SK-N-SH (cell line): ENCODE measurements around the gene WWTR1. TPM values are rescaled to one million over a fixed set of nuclear protein-coding genes. Genes with fewer than 3 reads are reported as not detected.

Experiments used
- CTCF ChIA-PET: fragments of 300-600, 350-600 bp; formaldehyde crosslinking; extraction: SDS; loops from one replicate; lab custom pipeline; 2021; lab: Yijun Ruan, JAX
- POLR2A ChIA-PET: fragments of 350-600 bp; sonication (Branson Sonifier 250); formaldehyde crosslinking; extraction: SDS; loops from one replicate; lab custom pipeline; 2020; ENCODE audit warnings: antibody characterized with exemption, inconsistent platforms; lab: Yijun Ruan, JAX
- DNase-seq: peaks from one replicate; pipeline ENCODE4 v3.0.0; 2012
- H2AFZ ChIP-seq: fragments of 200-600 bp; sonication (generic); 2 replicates; pipeline ENCODE4 v1.8.1; 2016; ENCODE audit warnings: antibody characterized with exemption, mild to moderate bottlenecking, low read depth
- H3F3A ChIP-seq: fragments of 200-600 bp; sonication (generic); replicated peaks from 2 replicates; pipeline ENCODE3; 2016; ENCODE audit warnings: antibody characterized with exemption, mild to moderate bottlenecking; ENCODE audit not compliant: insufficient read depth
- H3K27ac ChIP-seq, 2 experiments: fragments of 200-500 bp in 1 of 2; fragments of 200-600 bp in 1 of 2; sonication (Bioruptor generic) in 1 of 2; sonication (generic), shearing (Covaris generic) in 1 of 2; 2 replicates each; pipeline versions ENCODE4 v1.5.1 to v1.6.1; 2014 to 2016; ENCODE audit warnings: low read depth in 2 of 2, inconsistent platforms in 1 of 2, low read length in 1 of 2, mild to moderate bottlenecking in 1 of 2, mixed read lengths in 1 of 2
- H3K27me3 ChIP-seq: fragments of 200-600 bp; sonication (generic), shearing (Covaris generic); 2 replicates; pipeline ENCODE4 v1.6.1; 2016; ENCODE audit warnings: mixed run types; ENCODE audit not compliant: insufficient read depth
- H3K36me3 ChIP-seq, 2 experiments: fragments of 200-500 bp in 1 of 2; fragments of 200-600 bp in 1 of 2; sonication (Bioruptor generic) in 1 of 2; sonication (generic) in 1 of 2; replicated peaks in 1 of 2; 2 replicates each; pipeline versions ENCODE3 to v1.5.1; 2014 to 2016; ENCODE audit warnings: low read length in 1 of 2, mild to moderate bottlenecking in 1 of 2; ENCODE audit not compliant: insufficient read depth in 2 of 2, control insufficient read depth in 1 of 2
- H3K4me1 ChIP-seq, 2 experiments: fragments of 200-500 bp in 1 of 2; fragments of 200-600 bp in 1 of 2; sonication (Bioruptor generic) in 1 of 2; sonication (generic), shearing (Covaris generic) in 1 of 2; 2 replicates each; pipeline versions ENCODE4 v1.5.1 to v1.6.1; 2014 to 2016; ENCODE audit warnings: low read depth in 1 of 2, low read length in 1 of 2, mixed run types in 1 of 2; ENCODE audit not compliant: insufficient read depth in 2 of 2, control insufficient read depth in 1 of 2
- H3K4me2 ChIP-seq: fragments of 200-600 bp; sonication (generic), shearing (Covaris generic); 2 replicates; pipeline ENCODE4 v1.6.1; 2017; ENCODE audit warnings: mixed run types
- H3K4me3 ChIP-seq, 2 experiments: fragments of 200-500 bp in 1 of 2; fragments of 200-600 bp in 1 of 2; sonication (Bioruptor generic) in 1 of 2; sonication (generic), shearing (Covaris generic) in 1 of 2; 2 replicates each; pipeline versions ENCODE4 v1.5.1 to v1.8.1; 2014 to 2016; ENCODE audit warnings: low read depth in 2 of 2, inconsistent platforms in 1 of 2, low read length in 1 of 2, mild to moderate bottlenecking in 1 of 2, mixed read lengths in 1 of 2, moderate library complexity in 1 of 2
- H3K79me2 ChIP-seq: fragments of 200-600 bp; sonication (generic); 2 replicates; pipeline ENCODE4 v1.8.1; 2017; ENCODE audit warnings: mild to moderate bottlenecking; ENCODE audit not compliant: insufficient read depth
- H3K9ac ChIP-seq: fragments of 200-600 bp; sonication (generic); 2 replicates; pipeline ENCODE4 v1.6.1; 2017; ENCODE audit warnings: mixed run types
- H3K9me2 ChIP-seq: fragments of 200-600 bp; sonication (generic); 2 replicates; pipeline ENCODE4 v1.6.1; 2017; ENCODE audit warnings: mixed run types
- H3K9me3 ChIP-seq: fragments of 200-600 bp; sonication (generic); 2 replicates; pipeline ENCODE4 v1.6.1; 2017; ENCODE audit warnings: mixed run types, mild to moderate bottlenecking, moderate library complexity
- H4K20me1 ChIP-seq: fragments of 200-600 bp; sonication (generic); 2 replicates; pipeline ENCODE4 v1.6.1; 2017; ENCODE audit warnings: mild to moderate bottlenecking, mixed run types; ENCODE audit not compliant: insufficient read depth
- EP300 ChIP-seq, 2 experiments: IDR thresholded peaks; 2 replicates each; pipeline versions ENCODE4 v1.4.0 to v1.6.1; 2012; ENCODE audit warnings: borderline replicate concordance in 1 of 2, low read depth in 1 of 2, low read length in 1 of 2
- FOSL2 ChIP-seq: IDR thresholded peaks from 2 replicates; pipeline ENCODE4 v1.4.0; 2012; ENCODE audit warnings: low read depth, mild to moderate bottlenecking, moderate library complexity, borderline replicate concordance
- FOXJ3 ChIP-seq: sonication (generic); formaldehyde crosslinking; IDR thresholded peaks from 2 replicates; pipeline ENCODE4 v1.5.1; 2020; ENCODE audit warnings: mild to moderate bottlenecking, missing genetic modification reagents
- GABPA ChIP-seq: IDR thresholded peaks from 2 replicates; pipeline ENCODE4 v1.4.0; 2012; ENCODE audit warnings: low read depth, mild to moderate bottlenecking
- MXI1 ChIP-seq: IDR thresholded peaks from 2 replicates; pipeline ENCODE4 v1.6.1; 2012; ENCODE audit warnings: mild to moderate bottlenecking, low read depth, low read length, improper control_type of control experiment
- RAD21 ChIP-seq: IDR thresholded peaks from 2 replicates; pipeline ENCODE4 v1.6.1; 2012; ENCODE audit warnings: mild to moderate bottlenecking, low read length
- RCOR1 ChIP-seq: fragments of 150-350 bp; IDR thresholded peaks from 2 replicates; pipeline ENCODE4 v1.6.1; 2017; ENCODE audit warnings: antibody characterized with exemption, low read length
- SMC3 ChIP-seq: IDR thresholded peaks from 2 replicates; pipeline ENCODE4 v1.6.1; 2012; ENCODE audit warnings: low read depth, low read length, improper control_type of control experiment
- TAF1 ChIP-seq: IDR thresholded peaks from 2 replicates; pipeline ENCODE4 v1.6.1; 2012; ENCODE audit warnings: low read depth, mild to moderate bottlenecking, low read length, moderate library complexity, borderline replicate concordance
- TCF12 ChIP-seq: IDR thresholded peaks from 2 replicates; pipeline ENCODE4 v1.4.0; 2012
- WGBS: methylation state at CpG from one replicate; pipeline ENCODE4 v1.1.6; 2017; ENCODE audit warnings: low lambda C conversion rate; 5-methylcytosine and 5-hydroxymethylcytosine counted together
- polyA plus RNA-seq, 3 experiments: library from polyadenylated mRNA; depleted of rRNA; stranded (reverse); fragments of >200 nt; gene quantifications; 2 replicates each; pipeline ENCODE4 v1.2.3, GENCODE V29; 2012
- TF ChIP-seq, protein P1 (sequence below): fragments of 200-600 bp; sonication (generic); IDR thresholded peaks from 2 replicates; pipeline ENCODE4 v1.6.1; 2017; ENCODE audit warnings: antibody characterized with exemption, mild to moderate bottlenecking, moderate library complexity
- TF ChIP-seq, protein P2 (sequence below): IDR thresholded peaks from 2 replicates; pipeline ENCODE4 v1.4.0; 2012; ENCODE audit warnings: low read depth, borderline replicate concordance
- TF ChIP-seq, protein P3 (sequence below): IDR thresholded peaks from 2 replicates; pipeline ENCODE4 v1.4.0; 2012; ENCODE audit warnings: low read depth
- TF ChIP-seq, protein P4 (sequence below): IDR thresholded peaks from 2 replicates; pipeline ENCODE4 v1.4.0; 2012; ENCODE audit warnings: low read depth, borderline replicate concordance

WWTR1 gene
- polyA plus RNA-seq, 1 of the 3 experiments (the other 2 are of a cell fraction), result 60.6 TPM

DNA sequence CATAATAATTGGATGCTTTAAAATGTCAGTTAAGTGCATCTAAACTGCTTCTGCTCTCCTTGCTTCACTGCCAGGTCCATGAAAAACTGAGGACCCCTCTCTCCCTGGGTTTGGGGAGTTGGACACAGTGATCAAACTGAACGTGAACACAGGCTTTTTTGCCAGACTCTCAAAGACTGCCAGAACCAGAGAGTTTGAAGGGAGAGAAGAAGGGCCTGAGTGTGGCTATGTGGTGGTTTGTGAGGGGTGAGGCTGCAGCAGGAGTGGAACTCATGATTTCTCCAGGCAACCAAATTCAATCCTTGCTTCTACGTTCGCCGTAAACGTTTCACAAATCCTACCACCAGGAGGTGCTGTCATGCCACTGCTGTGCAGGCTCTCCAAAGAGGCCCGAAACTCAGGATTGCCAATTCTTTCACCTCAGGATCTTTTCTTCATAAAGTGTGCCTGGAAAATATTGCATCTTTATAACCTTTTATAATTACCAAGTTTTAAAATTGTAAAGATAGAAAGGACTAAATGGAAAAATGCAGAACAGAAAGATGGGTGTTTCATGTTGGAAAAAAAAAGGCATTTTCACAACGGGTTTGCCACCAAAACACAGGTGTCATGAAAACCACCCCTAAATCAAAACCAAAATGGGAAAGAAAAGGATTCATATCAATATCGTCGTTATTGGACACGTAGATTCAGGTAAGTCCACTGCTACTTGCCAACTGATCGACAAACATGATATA is 163.6 kb downstream of the WWTR1 start:
- Histone ChIP-seq H3K36me3 (no peaks in the 10 kb centered on the region), H3K4me1 (peaks cover 0 to 4% of the 10 kb centered on the region in 2 experiments; a peak in 2 of 4 replicates), H3K4me3 (no peak overlapping the region), H3K27ac (no peak overlapping the region), H3K79me2 (no peaks in the 10 kb centered on the region), H3K9me3 (no peaks in the 10 kb centered on the region), H3K9ac (no peak overlapping the region), H3K27me3 (no peaks in the 10 kb centered on the region), H3K9me2 (no peaks in the 10 kb centered on the region)
- POLR2A ChIA-PET, result no interaction called here
- peak; percentile 53 for DNase-seq
- TF ChIP-seq SMC3 (peak; percentile 72), RAD21 (peak; percentile 82), EP300 (IDR thresholded peaks at IDR 0.05; ENCODE audit: borderline replicate concordance in 1 of 2, low read depth in 1 of 2, low read length in 1 of 2) (no peak), FOXJ3 (no peak)
- TF ChIP-seq, protein P1, sequence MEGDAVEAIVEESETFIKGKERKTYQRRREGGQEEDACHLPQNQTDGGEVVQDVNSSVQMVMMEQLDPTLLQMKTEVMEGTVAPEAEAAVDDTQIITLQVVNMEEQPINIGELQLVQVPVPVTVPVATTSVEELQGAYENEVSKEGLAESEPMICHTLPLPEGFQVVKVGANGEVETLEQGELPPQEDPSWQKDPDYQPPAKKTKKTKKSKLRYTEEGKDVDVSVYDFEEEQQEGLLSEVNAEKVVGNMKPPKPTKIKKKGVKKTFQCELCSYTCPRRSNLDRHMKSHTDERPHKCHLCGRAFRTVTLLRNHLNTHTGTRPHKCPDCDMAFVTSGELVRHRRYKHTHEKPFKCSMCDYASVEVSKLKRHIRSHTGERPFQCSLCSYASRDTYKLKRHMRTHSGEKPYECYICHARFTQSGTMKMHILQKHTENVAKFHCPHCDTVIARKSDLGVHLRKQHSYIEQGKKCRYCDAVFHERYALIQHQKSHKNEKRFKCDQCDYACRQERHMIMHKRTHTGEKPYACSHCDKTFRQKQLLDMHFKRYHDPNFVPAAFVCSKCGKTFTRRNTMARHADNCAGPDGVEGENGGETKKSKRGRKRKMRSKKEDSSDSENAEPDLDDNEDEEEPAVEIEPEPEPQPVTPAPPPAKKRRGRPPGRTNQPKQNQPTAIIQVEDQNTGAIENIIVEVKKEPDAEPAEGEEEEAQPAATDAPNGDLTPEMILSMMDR, result peak; percentile 92
- TF ChIP-seq, all 33 proteins: peak for 3
- CTCF ChIA-PET, result interaction anchor here (0.6 to 2.5 kb wide), 22 partner anchors 8 to 1444 kb away, joined by 3 to 13 read pairs (median 4); partner anchors contain the start of gene COMMD2
- H3K4me2 ChIP-seq, result peak overlapping the region; percentile 14
- no peak overlapping the region for H2AFZ ChIP-seq
- WGBS, result 40% methylated on average over 11 of the region's 11 CpGs
- H3F3A ChIP-seq, result peaks cover 7% of the 10 kb centered on the region
- no peaks in the 10 kb centered on the region for H4K20me1 ChIP-seq

DNA sequence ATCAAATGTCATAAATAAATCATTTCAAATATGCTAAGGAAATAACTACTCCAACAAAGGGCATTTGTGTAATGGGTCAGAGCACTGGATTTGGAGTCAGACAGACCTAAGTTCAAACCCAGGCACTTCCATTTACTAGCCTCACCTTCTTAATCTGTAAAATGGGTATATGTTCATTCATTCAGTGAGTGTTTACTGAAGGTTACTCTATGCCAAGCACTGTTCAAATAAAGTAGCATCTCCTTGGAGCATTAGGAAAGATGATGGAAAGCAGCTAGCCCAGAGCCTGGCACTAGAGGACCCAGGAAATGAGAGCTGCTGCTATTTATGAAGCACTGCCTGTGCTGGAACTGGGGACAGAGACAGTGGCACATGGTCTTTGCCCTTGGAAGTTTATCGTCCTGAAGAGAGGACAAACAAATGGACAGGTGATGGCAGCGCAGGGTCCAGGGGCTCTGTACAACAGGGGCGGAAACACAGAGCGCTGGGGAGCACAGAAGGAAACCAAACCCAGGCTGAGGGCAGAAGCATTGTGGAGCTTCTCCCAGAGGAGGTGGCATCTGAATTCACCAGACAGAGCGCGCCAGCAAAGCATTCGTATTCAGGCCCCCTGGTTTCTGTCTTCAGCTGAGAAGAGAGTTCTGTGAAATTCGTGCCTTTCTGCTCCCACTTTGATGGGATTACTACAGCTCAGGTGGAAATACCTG is 164.4 kb downstream of the WWTR1 start:
- no peak overlapping the region for H3K9ac ChIP-seq
- ChIA-PET CTCF (interaction anchor here (0.6 to 2.5 kb wide), 17 partner anchors 8 to 540 kb away, joined by 3 to 13 read pairs (median 4); no protein-coding TSS in a partner anchor), POLR2A (no interaction called here)
- H3K36me3 ChIP-seq, result no peaks in the 10 kb centered on the region
- no peak for TF ChIP-seq TAF1
- no peak for TF ChIP-seq MXI1
- TF ChIP-seq, protein P2, sequence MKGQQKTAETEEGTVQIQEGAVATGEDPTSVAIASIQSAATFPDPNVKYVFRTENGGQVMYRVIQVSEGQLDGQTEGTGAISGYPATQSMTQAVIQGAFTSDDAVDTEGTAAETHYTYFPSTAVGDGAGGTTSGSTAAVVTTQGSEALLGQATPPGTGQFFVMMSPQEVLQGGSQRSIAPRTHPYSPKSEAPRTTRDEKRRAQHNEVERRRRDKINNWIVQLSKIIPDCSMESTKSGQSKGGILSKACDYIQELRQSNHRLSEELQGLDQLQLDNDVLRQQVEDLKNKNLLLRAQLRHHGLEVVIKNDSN, result no peak
- no peak for TF ChIP-seq TCF12
- TF ChIP-seq, protein P1, result no peak
- TF ChIP-seq, protein P3, sequence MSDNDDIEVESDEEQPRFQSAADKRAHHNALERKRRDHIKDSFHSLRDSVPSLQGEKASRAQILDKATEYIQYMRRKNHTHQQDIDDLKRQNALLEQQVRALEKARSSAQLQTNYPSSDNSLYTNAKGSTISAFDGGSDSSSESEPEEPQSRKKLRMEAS, result no peak
- TF ChIP-seq, protein P4, sequence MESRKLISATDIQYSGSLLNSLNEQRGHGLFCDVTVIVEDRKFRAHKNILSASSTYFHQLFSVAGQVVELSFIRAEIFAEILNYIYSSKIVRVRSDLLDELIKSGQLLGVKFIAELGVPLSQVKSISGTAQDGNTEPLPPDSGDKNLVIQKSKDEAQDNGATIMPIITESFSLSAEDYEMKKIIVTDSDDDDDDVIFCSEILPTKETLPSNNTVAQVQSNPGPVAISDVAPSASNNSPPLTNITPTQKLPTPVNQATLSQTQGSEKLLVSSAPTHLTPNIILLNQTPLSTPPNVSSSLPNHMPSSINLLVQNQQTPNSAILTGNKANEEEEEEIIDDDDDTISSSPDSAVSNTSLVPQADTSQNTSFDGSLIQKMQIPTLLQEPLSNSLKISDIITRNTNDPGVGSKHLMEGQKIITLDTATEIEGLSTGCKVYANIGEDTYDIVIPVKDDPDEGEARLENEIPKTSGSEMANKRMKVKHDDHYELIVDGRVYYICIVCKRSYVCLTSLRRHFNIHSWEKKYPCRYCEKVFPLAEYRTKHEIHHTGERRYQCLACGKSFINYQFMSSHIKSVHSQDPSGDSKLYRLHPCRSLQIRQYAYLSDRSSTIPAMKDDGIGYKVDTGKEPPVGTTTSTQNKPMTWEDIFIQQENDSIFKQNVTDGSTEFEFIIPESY, result no peak
- no peak for TF ChIP-seq FOSL2
- TF ChIP-seq RCOR1, result no peak
- no peak for TF ChIP-seq GABPA
- no peaks in the 10 kb centered on the region for H3K9me3 ChIP-seq
- no peak for DNase-seq
- H2AFZ ChIP-seq, result no peak overlapping the region
- H3K4me2 ChIP-seq, result no peak overlapping the region
- no peak overlapping the region for H3K27ac ChIP-seq
- H3K9me2 ChIP-seq, result no peaks in the 10 kb centered on the region
- H3K4me3 ChIP-seq, result no peak overlapping the region
- H4K20me1 ChIP-seq, result no peaks in the 10 kb centered on the region
- peaks cover 7% of the 10 kb centered on the region for H3F3A ChIP-seq
- H3K4me1 ChIP-seq, result peaks cover 0 to 4% of the 10 kb centered on the region in 2 experiments; a peak in 2 of 4 replicates
- no peaks in the 10 kb centered on the region for H3K79me2 ChIP-seq
- H3K27me3 ChIP-seq, result no peaks in the 10 kb centered on the region
- 89% methylated on average over 8 of the region's 8 CpGs for WGBS
